Fibroblast of peridontal ligament (primary cell): ENCODE measurements around the gene SERTAD3.
"Not testable (repeated sequence)": the region's sequence is repeated elsewhere in the genome, so short reads cannot be mapped to it uniquely, and the experiment has no call there.

ENCODE experiments used
- DNase-seq: peaks from one replicate; pipeline ENCODE4 v3.0.0-alpha.2; 2010; ENCODE audit errors: extremely low read depth

The SERTAD3 gene

DNA sequence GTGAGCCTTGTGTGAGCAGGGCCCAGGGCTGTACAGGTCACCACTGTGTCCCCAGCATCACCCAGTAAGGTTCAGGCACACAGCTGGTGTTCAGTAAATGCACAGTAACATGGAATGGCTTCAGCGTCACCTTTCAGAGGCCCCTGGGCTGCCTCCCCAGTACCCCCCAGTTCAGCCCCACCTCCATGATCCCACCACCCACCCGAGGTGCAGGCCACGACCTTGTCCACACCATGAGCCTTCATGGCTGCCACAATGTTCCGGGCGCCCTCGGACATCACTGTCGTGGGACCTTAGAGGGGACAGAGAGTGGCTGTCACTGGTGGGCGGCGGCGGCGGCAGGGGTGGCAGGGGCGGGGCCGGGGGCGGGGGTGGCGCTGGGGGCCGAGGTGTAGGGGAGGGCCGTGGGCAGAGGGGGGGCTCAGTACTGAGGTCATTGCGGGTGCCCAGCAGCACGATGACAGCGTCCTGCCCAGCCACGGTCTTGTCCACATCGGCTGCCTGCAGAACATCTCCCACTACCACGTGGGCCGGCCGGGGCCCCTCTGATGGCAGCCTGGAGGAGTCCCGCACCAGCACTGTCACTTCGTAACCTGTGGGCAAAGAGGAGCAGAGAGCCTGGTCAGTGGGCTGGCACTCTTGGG is 13.9 kb upstream of the SERTAD3 start:
- DNase-seq = no peak

DNA sequence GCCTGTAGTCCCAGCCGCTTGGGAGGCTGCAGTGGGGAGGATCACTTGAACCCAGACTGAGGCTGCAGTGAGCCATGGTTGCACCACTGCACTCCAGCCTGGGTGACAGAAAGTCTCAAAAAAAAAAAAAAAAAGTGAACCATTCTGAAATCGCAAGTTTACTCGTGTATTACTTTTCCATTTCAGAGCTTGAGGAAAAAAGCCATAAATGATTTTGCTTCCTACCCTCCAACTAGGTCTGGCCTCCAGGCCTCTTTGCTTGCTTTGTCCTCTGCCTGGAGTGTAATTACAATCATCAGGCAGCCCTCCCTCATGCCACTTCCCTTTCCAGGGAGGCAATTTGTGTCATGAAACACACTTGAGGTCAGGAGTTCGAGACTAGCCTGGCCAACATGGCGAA is 12.9 kb upstream of the SERTAD3 start:
- no peak for DNase-seq

DNA sequence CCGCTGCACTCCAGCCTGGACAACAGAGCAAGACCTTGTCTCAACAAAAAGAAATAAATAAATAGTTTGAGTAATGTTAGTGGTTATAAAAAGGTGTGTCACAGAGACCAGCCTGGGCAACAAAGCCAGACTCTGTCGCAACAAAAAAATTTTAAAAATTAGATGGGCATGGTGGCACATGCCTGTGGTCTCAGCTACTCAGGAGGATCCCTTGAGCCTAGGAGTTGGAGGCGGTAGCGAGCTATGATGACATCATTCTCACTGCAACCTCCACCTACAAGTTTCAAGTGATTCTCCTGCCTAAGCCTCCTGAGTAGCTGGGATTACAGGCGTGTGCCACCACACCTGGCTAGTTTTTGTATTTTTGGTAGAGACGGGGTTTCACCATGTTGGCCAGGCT is 9.8 kb upstream of the SERTAD3 start:
- peak; percentile 7 for DNase-seq

DNA sequence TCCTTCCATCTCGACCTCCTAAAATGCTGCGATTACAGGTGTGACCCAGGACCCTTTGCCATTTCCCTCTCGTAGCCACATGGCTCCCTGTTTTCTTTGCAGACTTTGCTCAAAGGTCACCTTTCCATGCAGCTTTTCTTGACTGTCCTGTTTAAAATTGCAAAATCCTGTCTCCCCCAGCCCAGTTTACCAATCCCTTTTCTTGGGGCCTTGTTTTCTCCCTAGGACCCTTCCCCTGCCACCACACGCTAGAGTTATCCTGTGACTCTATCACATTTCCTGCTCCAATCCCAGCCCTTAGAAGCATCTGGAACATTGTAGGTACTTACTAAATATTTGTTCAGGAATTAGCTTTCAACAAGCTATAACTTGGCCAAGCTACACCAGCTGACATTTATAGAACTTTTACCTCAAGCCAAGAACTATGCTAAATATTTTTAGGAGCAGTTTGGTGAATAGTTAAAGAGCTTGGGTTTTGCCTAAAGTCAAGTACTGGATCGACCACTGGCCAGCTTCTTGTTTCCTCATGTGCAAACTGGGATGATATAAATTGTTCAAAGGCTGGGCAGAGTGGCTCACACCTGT is 9.1 kb upstream of the SERTAD3 start:
- no peak for DNase-seq

DNA sequence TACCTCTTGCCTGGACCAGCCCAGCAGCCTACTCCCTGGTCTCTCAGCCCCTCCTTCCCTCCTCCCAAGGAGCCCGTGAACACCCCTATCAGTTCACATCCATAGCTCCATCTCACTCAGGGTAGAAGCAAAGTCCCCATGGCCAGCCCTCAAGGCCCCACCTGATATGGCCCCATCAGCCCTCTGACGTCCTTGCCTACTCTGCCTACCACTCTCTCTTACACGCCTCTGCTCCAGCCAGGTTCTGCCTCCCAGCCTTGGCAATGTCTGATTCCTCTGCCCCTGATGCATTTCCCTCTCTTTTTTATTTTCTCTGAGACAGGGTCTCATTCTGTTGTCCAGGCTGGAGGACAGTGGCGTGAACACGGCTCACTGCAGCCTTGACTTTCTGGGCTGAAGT is 7.9 kb upstream of the SERTAD3 start:
- DNase-seq = no peak

DNA sequence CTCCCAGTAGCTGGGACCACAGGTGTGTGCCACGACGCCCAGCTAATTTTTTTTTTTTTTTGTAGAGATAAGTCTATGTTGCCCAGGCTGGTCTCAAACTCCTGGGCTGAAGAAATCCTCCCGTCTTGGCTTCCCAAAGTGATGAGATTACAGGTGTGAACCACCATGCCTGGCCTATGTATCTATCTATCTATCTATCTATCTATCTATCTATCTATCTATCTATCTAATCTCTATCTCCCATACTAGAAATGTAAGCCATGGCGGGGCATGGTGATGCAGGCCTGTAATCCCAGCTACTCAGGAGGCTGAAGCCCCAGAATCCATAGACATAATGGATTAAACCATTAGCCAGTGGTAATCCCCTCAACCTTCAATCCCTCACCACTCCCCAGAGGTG is 6.5 kb upstream of the SERTAD3 start:
- DNase-seq = no peak

DNA sequence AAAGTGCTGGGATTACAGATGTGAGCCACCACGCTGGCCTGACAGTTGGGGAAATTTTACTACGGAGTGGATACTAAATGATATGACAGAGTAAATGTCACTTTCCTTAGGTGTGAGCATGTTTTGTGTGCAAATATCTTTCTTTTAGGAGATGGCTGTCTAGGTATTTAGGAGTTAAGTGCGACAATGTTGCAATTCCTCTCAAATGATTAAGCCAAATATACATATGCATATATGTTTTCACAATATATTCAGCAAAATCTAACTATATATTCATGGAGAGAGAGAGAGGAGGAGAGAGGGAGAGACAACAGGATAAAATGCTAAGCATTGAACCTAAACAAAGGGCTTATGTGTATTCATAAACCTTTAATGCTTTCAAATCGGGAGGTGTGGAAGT is 5.4 kb upstream of the SERTAD3 start:
- no peak for DNase-seq

DNA sequence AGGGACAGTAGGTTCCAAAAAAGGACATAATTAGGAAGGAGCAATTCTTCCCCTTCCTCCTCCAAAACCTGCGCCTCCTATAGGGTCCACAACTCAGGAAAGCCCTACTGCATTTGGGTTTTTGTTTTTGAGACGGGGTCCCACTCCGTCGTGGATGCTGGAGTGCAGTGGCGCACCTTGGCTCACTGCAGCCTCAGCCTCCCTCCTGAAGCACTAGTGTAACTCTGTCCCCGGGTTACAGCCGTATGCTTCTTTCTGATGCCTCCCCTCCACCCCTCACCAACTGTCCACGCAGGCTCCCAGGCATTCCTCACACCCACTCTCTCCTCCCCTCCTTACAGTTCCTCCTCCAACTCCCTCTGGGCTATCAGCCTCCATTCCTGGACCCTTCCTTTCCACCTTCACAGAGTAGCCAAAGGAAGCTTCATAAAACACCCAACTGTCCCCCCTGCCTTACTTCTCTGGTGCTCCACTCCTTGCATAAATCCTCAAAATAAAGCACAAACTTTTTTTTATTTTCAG is 2.2 kb upstream of the SERTAD3 start:
- no peak for DNase-seq

DNA sequence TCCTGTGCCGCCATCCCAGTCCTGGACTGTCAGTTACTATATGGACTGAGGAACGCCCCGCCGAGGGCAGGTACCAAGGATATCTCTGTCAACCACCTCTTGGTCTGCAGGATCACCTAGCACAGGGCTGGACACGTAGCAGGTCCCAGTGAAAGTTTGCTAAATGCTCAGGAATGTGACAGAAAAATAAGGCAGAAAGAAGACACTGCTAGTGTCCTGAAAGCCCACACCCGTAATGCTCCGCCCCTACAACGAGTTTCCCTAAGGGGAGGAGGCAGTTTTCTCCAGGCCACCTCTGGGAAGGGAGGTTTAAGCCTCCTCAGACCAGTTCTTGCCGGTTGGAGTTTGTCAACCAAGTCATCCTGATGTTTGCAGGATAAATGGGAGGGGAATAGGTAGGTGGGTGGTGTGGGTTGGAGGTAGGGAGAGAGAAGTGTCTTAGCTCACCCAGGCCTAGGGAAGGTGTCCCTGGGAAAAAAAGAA is 1.7 kb upstream of the SERTAD3 start:
- DNase-seq = no peak

DNA sequence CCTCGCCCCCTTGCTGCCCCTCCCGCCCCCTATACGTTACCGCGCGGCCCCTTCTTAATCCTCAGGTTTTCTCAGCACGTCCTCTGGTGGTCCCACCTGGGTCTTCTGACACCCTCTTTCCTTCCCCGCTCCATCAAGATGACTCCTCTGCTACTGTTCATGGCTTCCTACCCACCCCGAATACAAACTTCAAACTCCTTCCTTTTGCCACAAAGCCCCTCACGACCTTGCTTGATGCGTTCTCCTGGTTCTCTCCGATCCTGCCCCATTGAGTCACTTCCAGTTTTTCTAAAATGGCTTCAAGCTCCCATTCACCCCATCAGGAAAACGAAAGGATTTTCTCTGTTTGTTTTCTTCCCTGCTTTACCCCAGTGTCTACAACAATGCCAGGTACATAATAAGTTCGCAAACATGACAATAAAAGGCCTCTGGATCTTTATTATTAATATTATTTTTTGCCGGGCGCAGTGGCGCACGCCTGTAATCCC is 734 bp upstream of the SERTAD3 start:
- no peak for DNase-seq

DNA sequence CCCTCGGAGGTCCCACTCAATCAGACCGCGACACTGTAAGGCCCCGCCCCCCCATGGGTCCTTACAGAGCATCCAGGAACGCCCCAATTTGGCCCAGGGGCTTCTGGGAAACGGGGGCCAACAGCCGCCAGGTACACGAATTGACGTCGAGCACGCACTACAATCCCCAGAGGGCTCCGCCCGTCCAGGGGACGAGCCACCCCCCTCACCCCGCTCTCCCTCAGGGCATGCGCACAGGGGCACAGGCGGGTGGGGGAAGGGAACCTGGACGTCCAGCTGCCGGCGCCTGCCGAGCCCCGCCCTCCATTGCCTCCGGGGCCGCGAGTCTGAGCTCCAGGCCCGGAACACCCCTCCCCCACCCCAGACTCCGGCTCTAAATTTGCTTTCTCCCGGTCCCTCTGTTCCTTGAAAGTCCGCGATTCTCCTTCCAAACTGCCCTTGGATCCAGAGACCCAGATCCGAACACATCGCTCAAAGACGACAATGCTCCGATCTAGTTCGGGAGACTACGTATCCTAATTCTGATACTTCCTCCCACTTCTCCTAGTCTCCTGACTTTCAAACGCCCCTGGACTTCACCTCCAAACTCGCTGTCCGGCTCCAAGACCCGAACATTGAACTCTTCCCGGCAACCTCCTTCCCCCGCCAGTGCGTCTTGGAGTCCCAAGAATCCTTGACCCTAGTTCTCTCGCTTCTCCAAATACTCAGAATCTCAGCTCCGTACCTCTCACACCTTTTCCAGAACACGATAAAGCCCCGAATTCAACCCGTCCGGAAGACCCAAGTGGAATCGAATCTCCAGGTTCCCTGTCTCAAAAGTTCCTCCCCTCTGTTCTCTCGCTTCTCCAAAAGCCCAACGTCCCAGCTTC is 770 bp downstream of the SERTAD3 start:
- DNase-seq = peak; percentile 98

DNA sequence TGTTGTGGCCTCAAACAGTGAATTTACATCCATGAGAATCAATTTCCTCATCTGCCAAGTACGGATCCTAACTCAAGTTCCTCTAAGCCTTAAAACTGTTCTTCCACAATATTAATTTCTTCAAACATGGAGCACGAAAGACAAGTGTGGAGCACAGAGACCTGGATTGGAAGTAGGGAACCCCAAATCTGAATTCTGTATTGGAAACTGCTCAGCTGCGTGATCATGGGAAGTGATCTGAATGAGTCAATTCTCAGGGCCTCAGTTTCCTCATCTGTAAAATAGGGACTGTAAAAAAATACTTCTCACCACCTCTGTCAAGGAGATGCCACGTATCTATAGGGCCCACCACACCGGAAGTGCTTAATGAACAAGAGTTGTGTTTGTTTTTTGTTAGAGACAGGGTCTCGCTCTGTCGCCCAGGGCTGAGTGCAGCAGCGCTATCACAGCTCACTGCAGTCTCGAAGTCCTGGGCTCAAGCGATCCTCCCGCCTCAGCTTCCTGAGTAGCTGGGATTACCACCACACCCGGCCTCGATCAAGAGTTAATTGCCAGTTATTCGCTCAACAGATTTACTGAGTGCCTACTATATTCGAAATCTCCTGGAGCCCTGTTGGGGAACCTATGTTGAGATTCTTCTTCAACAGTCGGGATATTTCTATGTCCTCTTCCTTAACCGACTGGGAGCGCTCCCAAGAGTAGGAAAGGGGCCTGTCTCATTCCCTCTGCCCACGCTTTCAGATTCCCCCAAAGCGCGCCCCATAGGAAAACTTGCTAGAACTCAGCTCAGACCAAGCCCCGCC is 1.6 kb downstream of the SERTAD3 start:
- DNase-seq = no peak

DNA sequence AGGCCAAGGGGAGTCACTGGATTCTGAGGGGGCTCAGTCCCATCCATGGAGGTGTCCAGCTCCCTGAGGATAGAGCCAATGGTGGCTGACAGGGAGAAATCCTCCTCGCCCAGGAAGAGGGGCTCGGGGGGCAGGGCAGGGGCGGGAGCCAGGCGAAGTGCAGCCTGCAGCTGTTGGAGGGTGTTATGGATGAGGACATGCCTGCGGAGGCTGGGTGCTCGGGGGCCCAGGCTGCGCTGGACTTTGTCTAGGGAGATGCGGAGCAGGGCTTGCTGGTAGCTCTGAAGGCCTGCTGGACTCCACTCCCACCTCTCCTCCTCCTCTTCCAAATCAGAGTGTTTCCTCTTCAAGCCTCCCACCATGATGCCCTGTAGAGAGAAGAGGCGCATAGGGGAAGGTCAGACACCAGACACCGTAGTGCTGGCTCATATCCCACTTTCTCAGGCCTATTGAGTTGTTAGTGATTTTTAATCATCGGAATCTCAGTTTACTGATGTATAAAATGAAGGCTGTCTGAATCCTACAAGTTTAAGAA is 2.3 kb downstream of the SERTAD3 start:
- no peak for DNase-seq

DNA sequence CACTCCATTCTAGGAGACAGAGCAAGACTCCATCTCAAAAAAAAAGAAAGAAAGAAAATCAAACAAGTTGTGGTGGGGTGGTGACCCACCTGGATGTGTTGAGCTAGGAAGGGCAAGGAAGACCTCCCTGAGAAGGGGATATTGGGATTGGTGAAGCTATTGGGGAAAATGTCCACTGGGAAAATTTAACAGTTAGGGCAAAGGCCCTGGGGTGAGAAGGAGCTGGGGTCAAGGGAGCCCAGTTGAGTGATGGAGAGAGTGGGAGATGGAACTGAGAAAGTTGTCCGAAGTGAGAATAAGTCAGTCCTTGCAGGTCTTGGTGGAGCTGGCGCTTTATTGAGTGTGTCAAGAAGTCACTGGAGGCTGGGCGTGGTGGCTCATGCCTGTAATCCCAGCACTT is 5.9 kb downstream of the SERTAD3 start:
- no peak for DNase-seq

DNA sequence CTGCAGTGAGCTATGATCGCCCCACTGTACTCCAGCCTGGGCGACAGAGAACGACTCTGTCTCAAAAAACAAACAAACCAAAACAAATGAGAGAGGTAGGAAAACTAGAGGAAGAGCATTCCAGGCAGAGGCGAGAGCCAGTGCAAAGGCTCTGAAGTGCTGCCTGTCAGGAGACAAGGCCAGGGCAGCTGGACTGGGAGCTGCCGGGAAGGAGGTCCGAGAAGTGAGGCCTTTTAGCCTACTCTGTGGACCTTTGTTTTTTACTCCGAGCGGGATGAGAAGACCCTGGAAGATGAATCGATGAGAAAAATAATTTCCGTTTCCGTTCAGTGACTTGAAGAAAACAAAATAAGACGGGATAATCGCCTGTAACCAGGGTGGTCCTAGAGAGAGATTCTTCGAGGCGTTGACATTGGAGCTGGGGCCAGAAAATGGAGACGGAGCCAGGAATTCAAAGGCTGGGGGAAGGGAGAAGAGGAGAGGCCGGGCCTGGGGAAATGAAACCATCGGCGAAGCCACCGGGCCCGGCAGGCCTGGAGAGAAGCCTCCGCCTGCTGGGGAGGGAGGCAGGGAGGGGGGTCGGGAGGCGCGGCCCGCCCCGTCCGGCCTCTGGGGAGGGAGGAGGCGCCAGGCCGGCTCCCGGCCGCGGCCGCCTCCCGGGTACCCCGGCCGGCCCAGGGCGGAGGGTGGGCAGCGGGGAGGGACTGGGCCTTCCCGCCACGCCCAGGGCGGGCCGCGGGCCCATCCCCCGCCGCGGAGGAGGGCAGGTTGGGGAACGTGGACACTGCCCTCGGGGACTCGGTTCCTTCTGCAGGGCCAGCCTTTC is 10.5 kb downstream of the SERTAD3 start:
- DNase-seq = peak; percentile 89

DNA sequence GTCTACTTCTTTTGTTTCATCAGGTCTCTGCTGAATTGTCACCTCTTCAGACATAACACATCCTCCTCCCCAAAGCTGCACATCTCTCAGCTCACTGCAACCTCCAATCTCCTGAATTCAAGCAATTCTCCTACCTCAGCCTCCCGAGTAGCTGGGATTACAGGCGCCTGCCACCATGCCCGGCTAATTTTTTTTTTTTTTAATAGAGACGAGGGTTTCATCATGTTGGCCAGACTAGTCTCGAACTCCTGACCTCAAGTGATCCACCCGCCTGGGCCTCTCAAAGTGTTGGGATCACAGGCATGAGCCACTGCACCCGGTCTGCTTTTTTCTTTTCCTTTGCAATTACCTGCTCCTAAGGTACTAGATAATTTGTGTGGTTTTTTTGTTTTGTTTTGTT is 11.4 kb downstream of the SERTAD3 start:
- not testable (repeated sequence) for DNase-seq

DNA sequence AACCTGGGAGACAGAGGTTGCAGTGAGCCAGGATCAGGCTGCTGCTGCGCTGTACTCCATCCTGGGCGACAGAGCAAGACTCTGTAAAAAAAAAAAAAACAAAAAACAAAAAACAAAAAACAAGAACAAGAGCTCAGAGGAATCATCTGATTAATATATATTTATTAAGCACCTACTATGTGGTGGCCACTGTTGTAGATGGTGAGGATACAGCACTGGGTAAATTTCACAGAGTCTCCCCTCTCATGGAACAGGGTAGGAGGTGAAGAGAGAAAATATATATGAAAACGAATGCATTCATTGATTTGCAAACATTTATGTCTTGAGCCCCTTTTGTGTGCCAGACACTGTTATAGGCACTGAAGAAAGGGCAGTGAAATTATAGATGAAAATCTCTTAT is 12.4 kb downstream of the SERTAD3 start:
- DNase-seq = no peak

DNA sequence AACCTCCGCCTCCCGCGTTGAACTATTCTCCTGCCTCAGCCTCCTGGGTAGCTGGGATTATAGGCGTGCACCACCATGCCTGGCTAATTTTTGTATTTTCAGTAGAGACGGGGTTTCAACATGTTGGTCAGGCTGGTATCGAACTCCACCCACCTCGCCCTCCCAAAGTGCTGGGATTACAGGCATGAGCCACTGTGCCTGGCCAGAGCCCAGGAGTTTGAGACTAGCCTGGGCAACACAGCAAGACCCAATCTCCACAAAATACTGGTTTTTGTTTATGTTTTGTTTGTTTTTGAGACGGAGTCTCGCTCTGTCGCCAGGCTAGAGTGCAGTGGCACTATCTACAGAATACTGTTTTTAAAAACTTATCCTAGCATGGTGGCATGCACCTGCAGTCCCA is 13.9 kb downstream of the SERTAD3 start:
- DNase-seq = not testable (repeated sequence)

DNA sequence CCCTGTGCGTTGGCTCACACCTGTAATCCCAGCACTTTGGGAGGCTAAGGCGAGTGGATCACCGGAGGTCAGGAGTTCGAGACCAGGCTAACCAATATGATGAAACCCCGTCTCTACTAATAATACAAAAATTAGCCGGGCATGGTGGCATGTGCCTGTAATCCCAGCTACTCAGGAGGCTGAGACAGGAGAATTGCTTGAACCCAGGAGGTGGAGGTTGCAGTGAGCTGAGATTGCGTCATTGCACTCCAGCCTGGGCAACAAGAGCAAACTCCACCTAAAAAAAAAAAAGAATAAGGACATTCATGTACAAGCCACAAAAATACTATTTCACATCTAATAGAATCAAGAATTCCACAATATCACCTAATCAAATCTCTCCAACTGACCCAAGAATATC is 15.9 kb downstream of the SERTAD3 start:
- DNase-seq = not testable (repeated sequence)
